GM19193 (cell line): ENCODE results near the gene TM6SF1.

Source experiments
- POLR2A ChIP-seq: IDR thresholded peaks from 4 replicates; pipeline ENCODE4 v1.6.1; 2011; ENCODE audit not compliant: insufficient read depth, insufficient read length; ENCODE audit errors: extremely low read depth

TM6SF1 gene

DNA sequence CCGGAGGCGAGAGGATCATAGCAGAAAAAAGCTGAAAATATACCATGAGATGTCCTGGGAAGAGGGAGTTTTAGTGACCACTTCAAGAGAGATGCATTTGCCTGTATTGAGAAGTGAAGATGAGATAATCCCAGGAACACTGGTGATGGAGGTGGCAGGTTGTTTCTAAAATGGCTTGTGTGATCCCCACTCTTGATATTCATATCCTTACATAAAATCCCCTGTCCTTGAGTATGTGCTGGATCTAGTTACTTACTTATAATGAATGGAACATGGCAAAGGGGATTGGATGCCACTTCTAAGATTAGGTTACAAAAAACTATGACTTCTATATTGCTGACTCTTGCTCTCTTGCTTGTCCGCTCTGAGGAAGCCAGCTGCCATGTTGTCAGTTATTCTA, 78.1 kb downstream of the TM6SF1 start:
- no peak for TF ChIP-seq POLR2A
